Mesendoderm (in vitro differentiated cells): Measurements from ENCODE around the gene FEM1C.
"Not testable (repeated sequence)": the region's sequence is repeated elsewhere in the genome, so short reads cannot be mapped to it uniquely, and the experiment has no call there.

Source experiments
- DNase-seq: peaks from one replicate; pipeline ENCODE4 v3.0.0; 2013
- H2AK5ac ChIP-seq: 2 replicates; pipeline ENCODE4 v1.6.1; 2013; ENCODE audit warnings: low read length, inconsistent platforms
- H2BK120ac ChIP-seq: 2 replicates; pipeline ENCODE4 v1.6.1; 2013; ENCODE audit warnings: low read depth, mild to moderate bottlenecking, low read length, moderate library complexity, mixed read lengths
- H2BK15ac ChIP-seq: replicated peaks from 2 replicates; pipeline ENCODE4 v1.6.1; 2013; ENCODE audit warnings: low read depth, mild to moderate bottlenecking, moderate library complexity
- H2BK5ac ChIP-seq: 2 replicates; pipeline ENCODE4 v1.6.1; 2013; ENCODE audit warnings: low read length, inconsistent platforms
- H3K18ac ChIP-seq: 2 replicates; pipeline ENCODE4 v1.6.1; 2013; ENCODE audit warnings: mild to moderate bottlenecking, low read length, mixed read lengths
- H3K23ac ChIP-seq: one replicate; pipeline ENCODE4 v1.6.1; 2013; ENCODE audit warnings: low read length
- H3K27ac ChIP-seq: 2 replicates; pipeline ENCODE4 v1.5.1; 2013; ENCODE audit warnings: low read depth, mild to moderate bottlenecking, inconsistent platforms, low read length, moderate library complexity
- H3K27me3 ChIP-seq: 2 replicates; pipeline ENCODE4 v1.6.1; 2013; ENCODE audit warnings: low read length, control low read depth, mild to moderate bottlenecking, inconsistent platforms; ENCODE audit not compliant: insufficient read depth, poor library complexity
- H3K36me3 ChIP-seq: 2 replicates; pipeline ENCODE4 v1.6.1; 2013; ENCODE audit warnings: low read length, inconsistent platforms; ENCODE audit not compliant: control insufficient read depth, insufficient read depth
- H3K4ac ChIP-seq: one replicate; pipeline ENCODE4 v1.6.1; 2013; ENCODE audit warnings: low read depth, mild to moderate bottlenecking, low read length, moderate library complexity
- H3K4me1 ChIP-seq: 2 replicates; pipeline ENCODE4 v1.6.1; 2013; ENCODE audit warnings: low read depth, low read length, inconsistent platforms; ENCODE audit not compliant: control insufficient read depth
- H3K4me2 ChIP-seq: 2 replicates; pipeline ENCODE4 v1.6.1; 2013; ENCODE audit warnings: low read length
- H3K4me3 ChIP-seq: 2 replicates; pipeline ENCODE4 v1.5.1; 2013; ENCODE audit warnings: mild to moderate bottlenecking, low read length
- H3K56ac ChIP-seq: one replicate; pipeline ENCODE4 v1.6.1; 2013; ENCODE audit warnings: low read length
- H3K79me1 ChIP-seq: 2 replicates; pipeline ENCODE4 v1.6.1; 2013; ENCODE audit warnings: low read length, inconsistent platforms
- H3K79me2 ChIP-seq: 2 replicates; pipeline ENCODE4 v1.6.1; 2013; ENCODE audit warnings: mild to moderate bottlenecking, low read length; ENCODE audit not compliant: control insufficient read depth, insufficient read depth
- H3K9ac ChIP-seq: 2 replicates; pipeline ENCODE4 v1.6.1; 2013; ENCODE audit warnings: low read length, inconsistent platforms
- H4K5ac ChIP-seq: one replicate; pipeline ENCODE4 v1.6.1; 2013; ENCODE audit warnings: low read length
- H4K8ac ChIP-seq: one replicate; pipeline ENCODE4 v1.6.1; 2013; ENCODE audit warnings: low read depth, mild to moderate bottlenecking, control low read depth, low read length, moderate library complexity
- WGBS: extraction: QIAGEN DNeasy Blood & Tissue Kit; methylation state at CpG from one replicate; pipeline ENCODE4 v1.1.7; 2013; ENCODE audit warnings: low lambda C conversion rate, missing lambda C conversion rate; ENCODE audit not compliant: insufficient coverage; ENCODE audit errors: extremely low coverage; 5-methylcytosine and 5-hydroxymethylcytosine counted together

FEM1C gene

DNA sequence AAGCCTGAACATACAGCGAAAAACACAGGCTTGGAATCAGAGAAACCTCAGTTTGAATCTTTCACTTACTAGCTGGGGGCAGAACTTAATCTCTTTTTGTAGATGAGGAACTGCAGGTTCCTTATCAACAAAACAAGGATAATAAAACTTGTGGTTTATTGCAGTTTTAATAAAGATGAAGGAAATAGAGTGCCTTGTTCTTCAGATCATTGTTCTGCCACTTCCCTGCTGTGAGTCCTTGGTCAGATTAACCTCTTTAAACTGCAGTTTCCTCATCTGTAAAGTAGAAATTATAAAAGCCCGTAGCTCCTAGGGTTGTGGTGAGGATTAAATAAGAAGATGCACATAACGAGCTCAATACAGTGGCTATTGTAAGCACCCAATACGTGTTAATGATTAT, 57.4 kb downstream of the FEM1C start:
- H3K4me1 ChIP-seq = no peaks in the 10 kb centered on the region
- no CpG with 5 or more reads among the region's 4 CpGs for WGBS

DNA sequence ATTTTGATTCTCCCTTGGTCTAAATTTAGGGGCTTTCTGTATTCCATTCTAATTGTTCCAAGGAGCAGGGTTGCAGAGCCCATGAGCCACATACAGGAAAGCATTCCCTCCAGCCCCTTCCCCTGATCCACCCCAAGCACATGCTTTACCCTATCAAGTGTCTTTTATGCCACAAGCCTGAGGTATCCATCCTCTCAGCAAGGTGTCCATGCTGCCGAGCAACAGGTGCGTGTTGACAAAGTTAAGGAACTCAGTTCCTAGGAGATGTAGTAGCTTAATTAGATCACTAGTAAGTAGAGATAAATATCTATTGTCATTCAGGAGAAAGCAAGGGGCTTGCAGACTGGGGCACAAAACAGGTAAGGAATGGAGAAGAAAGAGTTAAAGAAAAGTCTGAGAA, 57.8 kb downstream of the FEM1C start:
- Histone ChIP-seq H2BK5ac (no peak overlapping the region), H3K27ac (no peak overlapping the region), H3K36me3 (no peaks in the 10 kb centered on the region), H3K27me3 (no peaks in the 10 kb centered on the region), H3K9ac (no peak overlapping the region), H2AK5ac (no peak overlapping the region), H3K79me2 (no peaks in the 10 kb centered on the region), H3K4ac (no peak overlapping the region), H3K4me1 (no peaks in the 10 kb centered on the region), H3K4me2 (no peak overlapping the region), H2BK120ac (no peak overlapping the region), H4K8ac (no peak overlapping the region), H3K18ac (no peak overlapping the region), H2BK15ac (no peak overlapping the region), H3K23ac (no peak overlapping the region), H3K56ac (no peak overlapping the region), H4K5ac (no peak overlapping the region), H3K79me1 (no peaks in the 10 kb centered on the region), H3K4me3 (no peak overlapping the region)
- DNase-seq = peak; percentile 40
- no CpG with 5 or more reads among the region's 2 CpGs for WGBS

More for the DNA sequence above, 57.4 kb downstream of the FEM1C start:
- Histone ChIP-seq H3K23ac (no peak overlapping the region), H3K4ac (no peak overlapping the region), H4K8ac (no peak overlapping the region), H2BK15ac (no peak overlapping the region), H3K4me2 (no peak overlapping the region), H3K18ac (no peak overlapping the region), H3K4me3 (no peak overlapping the region), H3K79me2 (no peaks in the 10 kb centered on the region), H2BK5ac (no peak overlapping the region), H3K56ac (no peak overlapping the region), H4K5ac (no peak overlapping the region), H3K27ac (no peak overlapping the region), H3K36me3 (no peaks in the 10 kb centered on the region), H3K27me3 (no peaks in the 10 kb centered on the region), H2AK5ac (no peak overlapping the region), H3K79me1 (no peaks in the 10 kb centered on the region), H3K9ac (no peak overlapping the region), H2BK120ac (no peak overlapping the region)
- DNase-seq = no peak

DNA sequence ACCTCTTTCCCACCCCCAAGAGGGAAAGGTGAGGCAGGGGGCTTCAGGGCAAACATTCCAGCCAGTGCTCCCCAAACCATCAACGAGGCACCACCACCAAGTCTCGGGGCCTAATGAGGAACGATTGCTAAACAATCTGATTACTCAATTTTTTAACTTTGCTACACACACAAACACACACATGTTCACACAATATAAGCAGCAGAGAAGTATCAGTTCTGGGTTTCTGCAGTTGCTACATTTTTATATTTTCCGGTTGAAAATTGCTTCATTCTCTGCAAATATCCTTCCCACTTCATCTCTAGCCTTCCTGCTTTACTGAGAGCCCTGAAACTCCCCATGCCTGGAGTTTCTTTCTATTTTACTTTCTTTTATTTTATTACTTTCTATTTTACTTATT, 60.2 kb downstream of the FEM1C start:
- no peak overlapping the region for H2AK5ac ChIP-seq
- H3K4me2 ChIP-seq = no peak overlapping the region
- no peak overlapping the region for H2BK15ac ChIP-seq
- no peak overlapping the region for H3K27ac ChIP-seq
- H3K23ac ChIP-seq = no peak overlapping the region
- WGBS = no CpG with 5 or more reads among the region's 4 CpGs
- no peaks in the 10 kb centered on the region for H3K79me1 ChIP-seq
- H3K27me3 ChIP-seq = no peaks in the 10 kb centered on the region
- H4K8ac ChIP-seq = no peak overlapping the region
- H4K5ac ChIP-seq = no peak overlapping the region
- no peaks in the 10 kb centered on the region for H3K4me1 ChIP-seq
- H3K36me3 ChIP-seq = no peaks in the 10 kb centered on the region
- no peak overlapping the region for H2BK5ac ChIP-seq
- no peak overlapping the region for H3K4ac ChIP-seq
- H3K18ac ChIP-seq = no peak overlapping the region
- H3K4me3 ChIP-seq = no peak overlapping the region
- H3K79me2 ChIP-seq = no peaks in the 10 kb centered on the region
- DNase-seq = no peak
- no peak overlapping the region for H3K9ac ChIP-seq
- no peak overlapping the region for H3K56ac ChIP-seq
- H2BK120ac ChIP-seq = no peak overlapping the region

DNA sequence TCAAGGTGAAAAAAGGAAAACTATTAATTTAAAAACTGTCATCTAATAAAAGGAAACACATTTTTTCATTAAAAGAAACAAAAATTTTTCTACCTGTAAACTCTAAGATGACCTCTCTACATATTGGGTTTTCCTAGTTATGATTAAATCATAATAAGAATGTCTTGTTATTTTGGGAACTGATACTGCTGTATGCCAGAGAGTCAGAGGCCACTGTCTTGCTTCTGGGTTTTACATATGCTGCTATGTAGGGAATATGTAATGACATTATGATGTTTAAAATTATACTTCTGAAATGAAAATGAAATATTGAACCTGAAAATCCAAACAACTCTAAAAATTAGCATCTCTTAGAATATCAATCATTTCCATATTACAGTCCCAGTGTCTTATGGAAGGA, 63.7 kb downstream of the FEM1C start:
- Histone ChIP-seq H3K4me3 (no peak overlapping the region), H3K4me2 (no peak overlapping the region), H3K27ac (no peak overlapping the region), H3K36me3 (no peaks in the 10 kb centered on the region), H3K4me1 (no peaks in the 10 kb centered on the region), H2AK5ac (no peak overlapping the region), H4K5ac (no peak overlapping the region), H4K8ac (no peak overlapping the region), H3K27me3 (no peaks in the 10 kb centered on the region), H3K79me2 (no peaks in the 10 kb centered on the region), H3K18ac (no peak overlapping the region), H3K23ac (no peak overlapping the region), H2BK15ac (no peak overlapping the region), H2BK120ac (no peak overlapping the region), H3K9ac (no peak overlapping the region), H2BK5ac (no peak overlapping the region), H3K79me1 (no peaks in the 10 kb centered on the region), H3K4ac (no peak overlapping the region), H3K56ac (no peak overlapping the region)
- no peak for DNase-seq

DNA sequence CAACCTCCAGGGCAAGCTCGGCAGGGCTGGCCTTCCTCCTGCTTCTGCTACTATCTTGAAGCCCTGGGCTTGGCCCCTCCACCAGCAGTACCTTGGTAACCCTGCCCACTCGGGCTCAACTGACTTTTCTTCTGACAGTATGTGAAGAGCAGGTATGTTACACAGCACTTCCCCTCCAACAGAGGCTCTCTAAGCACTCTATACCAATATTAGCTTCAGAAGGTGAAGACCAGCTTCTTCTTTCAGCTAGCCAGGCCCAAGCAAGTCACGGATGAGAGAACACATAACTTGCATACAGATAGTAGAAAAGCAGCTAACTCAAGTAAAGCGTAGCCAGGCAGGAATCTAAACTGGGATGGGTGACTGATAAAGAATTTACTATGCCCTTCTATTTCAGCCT, 64.3 kb downstream of the FEM1C start:
- no peak overlapping the region for H2BK120ac ChIP-seq
- H3K36me3 ChIP-seq = no peaks in the 10 kb centered on the region
- H3K79me1 ChIP-seq = no peaks in the 10 kb centered on the region
- H3K18ac ChIP-seq = no peak overlapping the region
- no peaks in the 10 kb centered on the region for H3K79me2 ChIP-seq
- H3K27ac ChIP-seq = no peak overlapping the region
- H3K56ac ChIP-seq = no peak overlapping the region
- H3K4me3 ChIP-seq = no peak overlapping the region
- H4K8ac ChIP-seq = no peak overlapping the region
- no peak overlapping the region for H3K4me2 ChIP-seq
- no peak overlapping the region for H2AK5ac ChIP-seq
- no peak overlapping the region for H2BK5ac ChIP-seq
- no peak overlapping the region for H3K4ac ChIP-seq
- no CpG with 5 or more reads among the region's 4 CpGs for WGBS
- DNase-seq = no peak
- H4K5ac ChIP-seq = no peak overlapping the region
- H3K9ac ChIP-seq = no peak overlapping the region
- no peak overlapping the region for H2BK15ac ChIP-seq
- H3K4me1 ChIP-seq = no peaks in the 10 kb centered on the region
- no peaks in the 10 kb centered on the region for H3K27me3 ChIP-seq
- no peak overlapping the region for H3K23ac ChIP-seq

DNA sequence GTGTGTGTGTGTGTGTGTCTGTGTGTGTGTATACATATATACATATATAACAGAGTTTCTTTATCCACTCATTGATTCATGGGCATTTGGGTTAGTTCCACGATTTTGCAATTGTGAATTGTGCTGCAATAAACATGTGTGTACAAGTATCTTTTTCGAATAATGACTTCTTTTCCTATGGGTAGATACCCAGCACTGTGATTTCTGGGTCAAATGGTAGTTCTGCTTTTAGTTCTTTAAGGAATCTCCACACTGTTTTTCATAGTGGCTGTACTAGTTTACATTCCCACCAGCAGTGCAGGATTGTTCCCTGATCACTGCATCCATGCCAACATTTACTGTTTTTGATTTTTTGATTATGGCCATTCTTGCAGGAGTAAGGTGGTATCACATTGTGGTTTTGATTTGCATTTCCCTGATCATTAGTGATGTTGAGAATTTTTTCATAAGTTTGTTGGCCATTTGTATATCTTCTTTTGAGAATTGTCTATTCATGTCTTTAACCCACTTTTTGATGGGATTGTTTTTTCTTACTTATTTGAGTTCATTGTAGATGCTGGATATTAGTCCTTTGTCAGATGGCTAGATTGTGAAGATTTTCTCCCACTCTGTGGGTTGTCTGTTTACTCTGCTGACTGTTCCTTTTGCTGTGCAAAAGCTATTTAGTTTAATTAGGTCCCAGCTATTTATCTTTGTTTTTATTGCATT, 65.3 kb downstream of the FEM1C start:
- not testable (repeated sequence) for H4K8ac ChIP-seq, H3K23ac ChIP-seq, H2BK120ac ChIP-seq, H3K4me3 ChIP-seq, H3K79me2 ChIP-seq, H3K56ac ChIP-seq, H3K4ac ChIP-seq, H3K9ac ChIP-seq, H3K18ac ChIP-seq, H3K27me3 ChIP-seq, H2BK15ac ChIP-seq, DNase-seq, H2BK5ac ChIP-seq, H3K4me1 ChIP-seq, H3K36me3 ChIP-seq, H3K79me1 ChIP-seq, H2AK5ac ChIP-seq, H3K4me2 ChIP-seq, H3K27ac ChIP-seq, H4K5ac ChIP-seq
- WGBS = no CpG with 5 or more reads among the region's 2 CpGs
